Fibroblast of skin of left quadriceps (primary cell): ENCODE data around the gene BEST1.
"Not testable (repeated sequence)": the region's sequence is repeated elsewhere in the genome, so short reads cannot be mapped to it uniquely, and the experiment has no call there.

ENCODE experiments used
- DNase-seq, 2 experiments: peaks; one replicate each; pipeline ENCODE4 v3.0.0-alpha.2; 2013; ENCODE audit warnings: low read depth in 2 of 2

Gene BEST1

DNA sequence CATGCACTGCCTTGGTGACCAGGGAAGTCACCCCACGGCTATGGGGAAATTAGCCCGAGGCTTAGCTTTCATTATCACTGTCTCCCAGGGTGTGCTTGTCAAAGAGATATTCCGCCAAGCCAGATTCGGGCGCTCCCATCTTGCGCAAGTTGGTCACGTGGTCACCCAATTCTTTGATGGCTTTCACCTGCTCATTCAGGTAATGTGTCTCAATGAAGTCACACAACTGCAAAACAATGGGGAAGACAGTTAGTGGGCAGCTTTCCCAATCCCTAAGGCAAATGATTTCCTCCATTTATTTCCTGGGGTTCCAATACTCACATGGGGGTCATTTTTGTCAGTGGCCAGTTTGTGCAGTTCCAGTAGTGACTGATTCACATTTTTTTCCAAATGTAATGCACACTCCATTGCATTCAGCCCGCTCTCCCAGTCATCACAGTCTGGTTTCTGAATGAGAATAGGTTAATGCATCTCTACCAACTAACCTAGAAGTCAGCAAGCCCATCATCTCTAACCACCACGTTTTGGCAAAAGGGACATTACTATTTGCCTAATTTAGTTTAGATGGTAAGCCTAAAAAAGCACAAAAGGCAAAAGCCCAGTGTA, 14.6 kb downstream of the BEST1 start:
- not testable (repeated sequence) for DNase-seq

DNA sequence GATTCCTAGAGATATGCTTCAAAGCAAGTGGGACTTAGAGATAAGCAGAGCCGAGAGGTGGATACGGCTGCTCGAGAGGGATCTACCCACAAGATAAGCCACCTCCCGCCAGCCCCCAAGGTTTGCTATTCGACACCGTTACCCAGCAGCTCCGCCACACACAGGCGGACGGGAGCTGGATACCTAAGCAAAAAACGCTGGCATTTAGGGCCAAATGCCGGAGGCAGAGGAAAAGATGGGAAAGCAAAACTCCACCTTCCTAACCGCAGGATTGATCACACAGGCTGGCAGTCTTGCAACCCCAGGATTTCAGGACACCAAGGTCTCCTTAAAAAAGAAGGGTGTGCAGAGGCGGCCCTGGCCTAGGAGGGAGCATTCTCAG, 16.6 kb downstream of the BEST1 start:
- no peak for DNase-seq

DNA sequence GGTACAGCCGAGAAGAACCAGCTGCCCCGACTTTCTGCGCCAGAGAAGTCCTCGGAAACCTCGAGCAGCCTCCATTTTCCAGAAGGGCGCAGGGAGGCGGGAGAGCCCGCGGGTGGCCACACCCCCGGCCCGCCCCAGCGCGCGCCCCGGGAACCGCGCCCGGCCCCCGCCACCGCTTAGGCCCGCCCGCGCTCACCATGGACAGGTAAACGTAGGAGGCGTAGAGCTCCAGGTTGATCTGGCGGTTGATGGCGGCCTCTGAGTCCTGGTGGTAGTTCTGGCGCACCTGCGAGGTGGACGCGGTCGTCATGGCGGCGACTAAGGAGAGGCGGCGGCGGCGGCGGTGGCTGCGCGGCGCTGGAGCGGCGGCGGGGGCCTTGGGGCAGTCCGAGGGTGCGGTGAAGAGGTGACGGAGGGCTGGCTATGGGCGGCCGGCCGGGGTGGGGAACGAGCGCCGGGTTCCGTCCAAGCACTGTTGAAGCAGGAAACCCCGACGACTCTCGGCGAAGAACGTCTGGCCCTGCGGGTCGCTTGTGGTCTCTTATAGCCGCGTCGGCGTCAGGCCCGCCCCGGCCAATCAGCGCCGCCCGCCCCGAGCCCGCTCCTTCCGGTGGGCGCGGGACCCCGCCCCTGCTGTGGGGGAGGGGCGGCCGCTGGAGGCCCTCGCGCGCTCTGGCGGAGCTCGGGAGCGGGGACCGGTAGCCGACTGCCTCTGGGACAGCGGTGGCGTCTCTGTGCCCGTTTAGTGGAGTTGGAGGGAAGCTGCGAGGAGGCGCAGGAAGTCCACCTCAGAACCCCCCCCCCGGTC, 17.2 kb downstream of the BEST1 start, which contains the start of gene FTH1:
Gene FTH1, minus strand, starts transcription at position 519 of the 808 bp plus-strand sequence. Its CDS starts 209 bp downstream, at position 310.
- DNase-seq: peak; percentile 81 to 82

DNA sequence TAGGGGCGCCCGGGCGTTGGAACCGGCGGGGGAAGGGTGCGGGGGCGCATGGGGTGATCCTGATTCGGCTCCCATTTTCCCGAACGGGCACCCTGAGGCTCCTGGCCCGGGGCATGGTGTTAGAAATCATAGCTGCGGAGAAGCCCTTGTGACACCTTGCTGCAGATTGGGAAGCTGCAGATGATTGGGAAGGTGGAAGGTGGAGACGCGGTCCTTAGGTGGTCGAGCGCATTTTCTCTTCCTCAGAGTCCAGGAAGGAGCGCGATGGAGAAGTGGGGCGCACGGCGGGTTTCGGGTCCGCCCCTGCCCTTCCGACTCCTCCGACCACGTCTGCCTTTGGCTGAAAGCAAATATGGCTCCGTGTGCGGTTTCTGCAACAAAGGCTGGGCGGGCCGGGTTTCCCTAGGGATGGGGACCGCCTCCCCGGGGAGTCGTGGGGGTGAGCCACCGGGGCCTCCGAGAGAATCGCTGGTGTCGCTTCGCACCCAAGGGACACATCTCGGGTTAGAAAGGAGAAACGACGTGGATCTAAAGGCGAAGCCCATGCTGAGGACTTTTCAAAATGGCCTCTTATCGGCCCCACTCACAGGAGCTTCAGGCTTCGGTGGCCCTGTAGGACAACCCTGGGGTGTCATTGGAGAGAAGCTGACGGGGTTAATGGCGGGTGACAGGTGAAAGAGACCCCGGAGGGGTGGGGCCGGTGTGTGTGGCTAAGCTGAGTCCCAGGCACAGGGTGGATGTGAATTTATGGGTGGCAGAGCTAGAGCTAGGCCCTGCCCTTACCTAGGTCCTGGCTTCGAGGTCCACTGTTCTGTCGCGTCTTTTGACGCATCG, 18.0 kb downstream of the BEST1 start:
- no peak for DNase-seq

DNA sequence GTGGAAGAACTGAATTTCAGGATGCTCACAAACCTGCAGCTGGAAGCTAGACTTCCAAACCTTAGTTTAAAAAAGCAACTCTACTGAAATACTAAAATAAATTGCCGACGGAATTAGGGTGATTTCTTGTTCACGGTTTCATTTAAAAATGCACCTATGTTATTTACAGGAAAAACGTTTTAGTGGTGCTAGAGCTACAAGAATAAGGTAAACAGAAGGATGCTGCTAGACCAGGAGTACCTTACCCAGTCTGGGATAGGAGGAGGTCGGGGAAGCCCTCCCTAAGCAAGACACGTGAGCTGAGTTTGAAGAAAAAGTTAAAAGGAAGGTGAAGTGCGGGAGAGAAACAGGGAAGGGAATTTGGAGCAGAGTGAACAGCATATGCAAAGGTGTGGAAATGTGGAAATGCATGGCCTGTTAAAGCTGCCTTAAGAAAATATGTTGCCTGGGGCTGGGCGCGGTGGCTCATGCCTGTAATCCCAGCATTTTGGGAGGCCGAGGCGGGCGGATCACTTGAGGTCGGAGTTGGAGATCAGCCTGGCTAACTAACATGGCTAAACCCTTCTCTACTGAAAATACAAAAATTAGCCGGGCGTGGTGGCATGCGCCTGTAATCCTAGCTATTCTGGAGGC, 18.7 kb downstream of the BEST1 start:
- DNase-seq: no peak

DNA sequence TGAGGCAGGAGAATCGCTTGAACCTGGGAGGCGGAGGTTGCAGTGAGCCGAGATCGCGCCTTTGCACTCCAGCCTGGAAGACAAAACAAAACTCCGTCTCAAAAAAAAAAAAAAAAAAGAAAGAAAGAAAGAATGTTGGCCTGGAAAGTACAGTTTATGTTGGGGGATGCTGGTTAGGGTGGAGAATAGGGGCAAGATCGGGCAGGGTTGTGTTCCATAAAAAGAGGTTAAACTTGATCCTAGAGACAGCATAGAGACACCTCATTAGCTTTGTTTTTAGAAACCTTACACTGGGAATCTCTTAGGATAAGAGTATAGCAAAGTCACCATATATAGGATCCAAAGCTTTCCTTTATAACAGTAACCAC, 19.2 kb downstream of the BEST1 start:
- DNase-seq: no peak

DNA sequence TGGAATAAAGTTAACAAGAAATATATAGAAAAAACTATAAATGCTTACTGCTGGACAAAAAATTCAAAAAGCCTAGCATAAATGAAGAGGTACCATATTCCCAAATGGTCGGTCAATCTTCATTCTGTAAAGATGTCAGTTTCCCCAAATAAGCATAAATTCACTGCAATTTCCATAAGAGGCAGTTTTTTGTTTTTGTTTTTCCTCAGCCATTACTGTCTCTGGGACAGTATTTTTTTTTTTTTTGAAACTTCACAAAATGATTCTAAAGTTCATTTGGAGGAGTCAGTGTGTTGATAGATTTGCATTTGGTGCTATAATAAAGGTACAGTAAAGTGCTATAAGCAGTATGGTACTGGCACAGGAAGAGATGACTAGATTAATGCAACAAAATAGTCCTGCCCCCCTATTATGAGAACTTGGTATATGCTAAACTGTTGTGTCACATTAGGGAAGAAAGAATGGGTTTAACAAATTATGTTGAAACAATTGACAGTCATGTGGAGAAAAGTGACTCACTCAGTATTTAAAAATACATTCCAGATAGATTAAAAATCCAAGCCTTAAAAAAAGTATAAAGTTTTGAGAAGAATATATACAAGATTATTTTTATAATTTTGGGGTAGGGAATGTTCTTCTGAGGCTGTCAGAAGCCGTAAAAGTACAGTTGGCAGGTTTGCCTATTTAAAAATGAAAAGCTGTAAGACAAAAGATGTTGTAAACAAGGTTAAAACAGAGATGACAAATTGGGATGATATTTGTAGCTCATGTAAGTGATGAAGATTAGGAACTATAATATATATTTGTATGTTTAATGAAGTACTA, 19.9 kb downstream of the BEST1 start:
- peak; percentile 83 to 84 for DNase-seq

DNA sequence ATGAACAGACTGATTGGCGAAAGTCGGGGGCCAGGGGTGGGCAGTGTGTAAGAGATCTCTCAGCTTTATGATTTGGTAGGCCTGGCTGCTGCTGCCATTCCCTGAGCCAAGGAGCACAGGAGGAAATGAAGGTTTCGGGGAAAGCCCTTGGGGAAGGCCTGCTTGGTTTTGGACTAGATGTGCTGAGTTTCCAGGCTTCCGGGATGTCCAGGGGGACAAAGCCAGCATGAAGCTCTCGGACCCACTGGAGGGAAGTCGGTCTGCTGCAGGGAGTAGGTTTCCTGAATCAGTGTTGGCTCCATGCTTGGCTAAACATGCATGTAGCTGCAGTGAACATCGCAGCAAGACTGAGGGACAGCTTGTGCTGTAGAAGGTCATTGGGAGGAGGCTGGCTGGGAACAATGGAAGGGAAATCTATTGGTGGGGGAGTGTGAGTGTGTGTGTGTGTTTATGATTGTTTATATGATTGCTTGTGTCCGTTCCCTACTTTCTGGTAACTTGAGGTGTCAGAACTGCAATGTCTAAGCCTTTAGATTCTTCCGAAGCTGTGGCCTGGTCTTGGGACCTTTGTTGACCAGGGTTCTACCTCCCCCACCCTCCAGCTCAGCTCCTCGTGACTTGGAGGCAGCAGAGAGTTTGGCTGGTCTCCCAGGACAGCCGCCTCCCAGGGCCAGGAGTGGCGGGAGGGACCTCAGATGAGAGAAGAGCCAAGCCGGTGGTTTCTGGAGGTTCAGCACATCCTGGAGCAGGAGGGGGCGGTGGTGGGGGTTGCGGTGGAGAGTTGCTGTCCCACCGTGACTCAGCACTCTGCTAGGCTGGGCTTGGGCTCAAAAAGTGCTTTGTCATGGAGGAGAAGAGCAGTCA, 21.3 kb downstream of the BEST1 start:
- peak; percentile 98 for DNase-seq

DNA sequence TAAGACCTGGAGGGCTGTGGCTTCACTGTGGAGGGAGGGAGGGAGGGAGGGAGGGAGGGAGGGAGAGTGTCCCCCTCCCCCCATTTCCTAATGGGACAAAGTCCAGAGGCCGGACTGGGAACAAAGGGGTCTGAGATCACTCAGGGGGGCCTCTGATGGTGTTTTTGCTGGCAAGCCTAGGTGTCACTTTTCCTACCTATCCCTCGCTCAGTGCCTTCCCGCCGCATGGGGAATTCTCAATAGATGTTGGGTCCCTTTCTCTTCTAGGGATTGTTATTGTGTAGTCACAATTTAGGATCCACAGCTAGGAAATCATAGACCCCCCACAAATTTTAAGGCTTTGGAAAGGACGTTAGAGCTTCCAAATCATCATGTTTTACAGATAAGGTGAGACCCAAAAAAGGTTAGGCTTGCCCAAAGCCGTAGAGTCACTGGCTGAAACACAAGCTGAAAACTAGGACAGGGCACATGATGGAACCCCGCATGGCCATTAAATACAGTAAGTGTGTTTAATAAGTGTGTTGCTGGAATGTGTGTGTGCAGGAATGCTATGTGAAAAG, 22.0 kb downstream of the BEST1 start:
- no peak for DNase-seq

DNA sequence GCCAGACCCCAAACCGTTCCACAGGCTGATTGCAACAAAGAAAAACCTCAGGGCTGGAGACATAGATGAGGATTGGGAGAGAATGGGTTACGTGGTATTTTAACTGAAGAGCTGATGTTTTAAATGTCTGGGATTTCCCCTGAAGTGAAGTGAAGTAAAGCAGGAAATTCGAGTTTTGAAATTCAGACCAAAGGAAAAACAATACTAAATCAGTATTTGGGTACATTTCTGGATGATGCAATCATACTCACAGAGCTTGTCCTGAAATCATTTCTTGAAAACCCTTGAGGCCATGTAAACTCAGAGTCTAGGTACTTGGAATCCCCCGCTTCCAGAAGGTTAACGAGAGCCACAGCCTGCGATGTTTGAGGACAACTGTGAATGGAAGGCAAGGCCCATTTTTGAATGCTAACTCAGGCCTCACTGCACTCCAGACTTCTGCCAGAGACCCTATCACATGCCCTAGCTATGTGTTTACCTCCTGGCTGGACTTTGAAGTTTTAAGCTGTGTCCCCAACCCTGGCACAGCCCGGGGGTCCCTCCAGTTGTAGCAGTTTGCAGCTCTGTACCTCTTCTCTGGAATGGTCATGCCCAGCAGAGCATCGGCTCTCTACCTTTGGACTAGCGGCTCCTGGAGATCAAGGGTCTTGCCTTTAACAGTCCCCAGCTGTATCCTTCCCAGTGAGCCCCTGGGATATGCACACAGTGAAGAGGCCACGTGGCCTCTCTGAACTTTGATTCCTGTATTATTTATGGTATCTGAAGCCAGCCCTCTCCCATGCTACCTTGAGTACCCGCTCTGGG, 22.7 kb downstream of the BEST1 start:
- DNase-seq: peak; percentile 92

DNA sequence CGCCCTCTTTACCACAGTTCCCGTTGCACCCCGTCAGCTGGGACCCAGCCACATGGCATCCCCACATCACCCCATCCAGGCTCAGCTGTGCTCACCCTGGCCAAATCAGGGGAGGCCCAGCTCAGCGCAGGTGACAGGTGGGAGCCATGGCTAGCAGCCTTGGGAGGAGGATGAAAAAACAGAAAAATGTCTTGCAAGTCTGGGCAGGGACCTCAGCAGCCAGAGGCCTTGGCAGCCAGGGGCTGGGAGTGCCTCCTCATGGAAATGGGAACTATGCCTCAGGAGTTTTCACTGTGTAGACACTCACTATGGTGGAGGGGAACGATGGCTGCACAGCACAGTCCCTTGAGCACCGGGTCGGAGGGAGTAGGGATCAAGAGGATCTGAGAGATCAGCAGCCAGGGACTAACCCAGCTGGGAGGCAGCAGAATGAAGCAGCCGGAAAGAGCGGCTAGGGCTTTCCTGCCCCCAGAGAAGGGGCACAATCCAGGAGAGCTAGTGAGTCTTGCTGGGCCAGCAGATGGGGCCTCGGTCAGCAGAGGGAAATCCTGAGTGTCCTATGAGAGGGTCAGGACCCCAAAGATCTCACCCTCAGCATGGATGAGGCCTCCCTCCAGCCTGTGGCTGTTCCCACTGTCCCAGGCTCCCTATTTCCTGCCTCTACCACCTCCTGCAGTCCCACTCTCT, 23.5 kb downstream of the BEST1 start:
- DNase-seq: no peak

DNA sequence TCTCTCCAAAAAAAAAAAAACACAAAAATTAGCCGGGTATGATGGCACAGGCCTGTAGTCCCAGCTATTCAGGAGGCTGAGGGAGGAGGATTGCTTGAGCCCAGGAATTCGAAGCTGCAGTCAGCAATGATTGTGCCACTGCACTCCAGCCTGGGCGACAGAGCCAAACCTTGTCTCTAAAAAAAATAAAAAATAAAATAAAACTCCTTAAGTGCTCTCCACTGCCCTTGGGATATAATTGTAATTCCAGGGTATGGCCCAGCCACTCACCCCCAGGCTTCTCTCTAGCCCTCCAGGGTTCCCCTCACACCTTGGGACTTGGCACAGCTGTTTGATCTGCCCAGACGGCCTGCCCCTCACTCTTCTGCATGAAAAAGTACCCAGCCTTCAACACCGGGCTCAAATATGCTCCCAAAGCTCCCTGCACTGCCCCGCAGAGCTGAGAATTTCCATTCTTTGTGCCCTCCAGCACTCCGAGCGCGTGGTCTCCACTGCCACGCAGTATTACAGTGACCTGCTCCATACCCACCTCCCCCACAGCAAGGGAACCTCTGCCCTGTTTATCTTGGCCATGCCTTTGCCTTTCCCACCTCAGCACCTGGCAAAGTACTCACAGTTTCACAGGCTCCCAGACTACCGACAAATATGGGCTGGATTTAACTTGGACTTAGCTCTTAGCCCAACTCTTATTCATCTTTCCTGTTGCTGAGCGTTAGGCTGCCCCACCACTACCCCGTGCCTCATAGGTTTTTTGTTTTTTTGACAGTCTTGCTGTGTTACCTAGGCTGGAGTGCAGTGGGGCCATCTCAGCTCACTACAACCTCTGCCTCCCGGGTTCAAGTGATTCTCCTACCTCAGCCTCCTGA, 24.8 kb downstream of the BEST1 start:
- no peak for DNase-seq

DNA sequence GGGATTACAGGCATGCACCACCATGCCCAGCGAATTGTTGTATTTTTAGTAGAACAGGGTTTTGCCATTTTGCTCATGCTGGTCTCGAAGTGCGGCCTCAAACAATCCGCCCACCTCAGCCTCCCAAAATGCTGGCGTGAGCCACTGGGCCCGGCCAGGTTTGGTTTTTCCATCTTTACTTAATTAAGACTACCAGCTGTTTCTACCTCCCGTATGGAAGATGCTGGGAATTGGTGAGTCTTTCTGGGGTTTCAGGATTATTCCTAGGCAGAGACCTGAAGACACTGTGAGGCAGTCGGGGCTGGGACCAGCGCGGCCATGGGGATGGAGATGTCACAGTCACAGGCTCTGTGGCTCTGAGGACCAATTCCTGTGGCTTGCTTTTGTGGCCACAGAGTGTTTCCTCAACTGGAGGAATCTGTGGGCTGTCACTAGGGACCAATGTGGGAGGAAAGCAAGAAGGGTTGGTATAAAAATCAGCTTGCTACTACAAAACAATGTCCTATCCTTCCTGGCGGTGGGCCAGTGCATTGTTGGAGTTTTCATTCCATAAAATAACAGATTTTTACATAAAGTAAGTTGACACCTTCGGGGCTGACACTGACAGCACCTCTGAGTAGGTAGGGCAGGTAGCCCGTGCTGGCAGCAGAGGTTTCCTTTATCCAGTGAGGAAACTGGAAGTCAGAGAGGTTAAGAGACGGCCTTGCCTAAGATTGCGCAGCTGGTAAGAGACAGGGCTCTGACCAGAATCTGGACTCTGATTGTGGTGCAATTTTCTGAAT, 25.7 kb downstream of the BEST1 start:
- DNase-seq: no peak

DNA sequence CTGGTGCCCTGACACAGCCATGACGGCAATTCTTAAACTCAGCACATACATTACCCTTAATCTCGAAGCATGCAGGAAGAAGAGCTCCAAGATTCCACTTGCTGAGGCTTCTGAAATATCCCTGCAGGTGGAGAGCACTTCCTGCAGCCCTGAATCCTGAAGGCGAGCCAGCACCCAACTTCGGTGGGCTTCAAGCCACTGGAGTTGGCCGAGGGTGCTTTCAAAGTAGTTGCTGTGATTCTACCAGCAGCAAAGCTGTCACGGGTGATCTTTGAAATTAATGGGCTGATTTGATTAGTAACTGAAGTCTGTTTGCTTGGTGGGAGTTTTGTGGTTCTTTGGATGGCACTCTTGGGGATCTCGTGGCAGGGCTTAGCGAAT, 26.3 kb downstream of the BEST1 start:
- DNase-seq: no peak

DNA sequence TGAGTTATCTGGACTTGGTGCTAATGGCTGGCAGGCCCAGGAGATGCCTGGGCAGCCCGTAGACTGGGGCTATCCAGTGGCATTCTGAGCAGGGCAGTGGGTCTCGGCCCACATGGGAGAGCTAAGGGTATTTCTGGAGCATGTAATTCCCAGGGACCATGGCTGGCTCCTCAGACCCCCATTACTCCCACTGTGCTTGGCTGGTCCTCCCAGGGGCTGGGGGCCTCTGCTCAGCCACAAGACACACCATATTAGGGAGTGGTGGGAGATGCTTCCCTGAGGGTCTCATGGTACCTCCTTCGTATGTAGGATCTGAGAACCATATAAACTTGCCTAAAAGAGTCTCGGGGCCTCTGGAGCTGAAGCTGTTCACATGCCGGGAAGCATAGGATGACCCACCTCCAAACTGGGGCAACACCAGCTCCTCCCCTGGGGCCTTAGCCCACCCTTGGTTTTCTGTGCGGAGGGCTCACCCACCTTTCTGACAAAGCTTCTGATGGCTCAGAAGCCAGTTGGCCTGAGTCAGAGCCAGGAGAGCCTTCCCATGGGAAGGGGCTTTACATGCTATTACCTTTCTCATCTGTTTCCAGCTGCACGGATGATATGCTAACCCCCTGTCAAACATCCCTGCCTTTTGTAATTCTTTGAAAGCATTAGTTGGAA, 26.8 kb downstream of the BEST1 start:
- DNase-seq: no peak
